DOHH2 (cell line): ENCODE results near the gene LCP2.

Source experiments
- H3F3A ChIP-seq: fragments of 200-600 bp; sonication (generic), shearing (Covaris generic); 2 replicates; pipeline ENCODE4 v1.6.0; 2016; ENCODE audit warnings: antibody characterized with exemption, mild to moderate bottlenecking; ENCODE audit not compliant: control insufficient read depth, insufficient read depth
- H3K27ac ChIP-seq: fragments of 200-600 bp; sonication (generic); 2 replicates; pipeline ENCODE4 v1.5.1; 2014; ENCODE audit warnings: low read depth, mild to moderate bottlenecking, low read length, moderate library complexity
- H3K27me3 ChIP-seq: fragments of 200-600 bp; sonication (generic); 2 replicates; pipeline ENCODE4 v1.6.1; 2014; ENCODE audit warnings: mild to moderate bottlenecking, low read length, mixed read lengths; ENCODE audit not compliant: control insufficient read depth
- H3K36me3 ChIP-seq: fragments of 200-600 bp; sonication (generic); 2 replicates; pipeline ENCODE4 v1.6.1; 2014; ENCODE audit warnings: mild to moderate bottlenecking, low read length, moderate library complexity, mixed read lengths; ENCODE audit not compliant: control insufficient read depth
- H3K4me1 ChIP-seq: fragments of 200-600 bp; sonication (generic); 2 replicates; pipeline ENCODE4 v1.6.1; 2014; ENCODE audit warnings: mild to moderate bottlenecking, low read length, mixed read lengths; ENCODE audit not compliant: control insufficient read depth
- H3K4me2 ChIP-seq: fragments of 200-600 bp; sonication (generic); 2 replicates; pipeline ENCODE4 v1.6.0; 2014; ENCODE audit warnings: mild to moderate bottlenecking, low read length, moderate library complexity
- H3K4me3 ChIP-seq: fragments of 200-600 bp; sonication (generic); 2 replicates; pipeline ENCODE4 v1.5.1; 2014; ENCODE audit warnings: mild to moderate bottlenecking, low read length, mixed read lengths
- H3K79me2 ChIP-seq: fragments of 200-600 bp; sonication (generic); 2 replicates; pipeline ENCODE4 v1.6.1; 2014; ENCODE audit warnings: mild to moderate bottlenecking, low read length, mixed read lengths; ENCODE audit not compliant: control insufficient read depth
- H3K9me2 ChIP-seq: fragments of 200-600 bp; sonication (generic); replicated peaks from 2 replicates; pipeline ENCODE4 v1.6.1; 2014; ENCODE audit warnings: mild to moderate bottlenecking, low read length, mixed read lengths; ENCODE audit not compliant: control insufficient read depth
- H3K9me3 ChIP-seq: fragments of 200-600 bp; sonication (generic); 2 replicates; pipeline ENCODE4 v1.6.1; 2014; ENCODE audit warnings: antibody characterized with exemption, low read length, mixed read lengths; ENCODE audit not compliant: control insufficient read depth, insufficient read depth
- H4K20me1 ChIP-seq: fragments of 200-600 bp; sonication (generic); 2 replicates; pipeline ENCODE4 v1.6.0; 2014; ENCODE audit warnings: low read depth, mild to moderate bottlenecking, antibody characterized with exemption, low read length, moderate library complexity; ENCODE audit not compliant: control insufficient read depth, insufficient read depth
- CTCF ChIP-seq: fragments of 200-600 bp; sonication (generic); IDR thresholded peaks from one replicate; pipeline ENCODE4 v1.5.1; 2014; ENCODE audit warnings: antibody characterized with exemption, mild to moderate bottlenecking, low read depth, low read length; ENCODE audit not compliant: poor library complexity, severe bottlenecking
- EZH2phosphoT487 ChIP-seq: fragments of 200-600 bp; sonication (generic); IDR thresholded peaks from 2 replicates; pipeline ENCODE4 v1.6.1; 2017; ENCODE audit warnings: borderline replicate concordance, mild to moderate bottlenecking, antibody characterized with exemption, low read length, moderate library complexity, mixed read lengths

Gene LCP2

GRCh38 chr5:170269579-170269978 is 28.0 kb downstream of the LCP2 start:
- Histone ChIP-seq H3K27me3 (peaks cover 19% of the 10 kb centered on the region), H3F3A (no peaks in the 10 kb centered on the region), H4K20me1 (no peaks in the 10 kb centered on the region), H3K9me3 (no peaks in the 10 kb centered on the region), H3K36me3 (no peaks in the 10 kb centered on the region), H3K79me2 (no peaks in the 10 kb centered on the region), H3K4me2 (no peak overlapping the region), H3K27ac (no peak overlapping the region), H3K4me3 (no peak overlapping the region), H3K9me2 (no peaks in the 10 kb centered on the region), H3K4me1 (no peaks in the 10 kb centered on the region)
- TF ChIP-seq EZH2phosphoT487 (no peak), CTCF (no peak)

- Histone ChIP-seq H3K27me3 (peaks cover 24% of the 10 kb centered on the region), H4K20me1 (no peaks in the 10 kb centered on the region), H3K79me2 (no peaks in the 10 kb centered on the region), H3K9me2 (no peaks in the 10 kb centered on the region), H3K9me3 (no peaks in the 10 kb centered on the region), H3K4me1 (no peaks in the 10 kb centered on the region), H3K4me2 (no peak overlapping the region), H3F3A (no peaks in the 10 kb centered on the region), H3K27ac (no peak overlapping the region), H3K4me3 (no peak overlapping the region), H3K36me3 (no peaks in the 10 kb centered on the region)
- TF ChIP-seq CTCF (no peak), EZH2phosphoT487 (no peak)
These were observed 28.7 kb downstream of the LCP2 start for GRCh38 chr5:170268884-170269283.

- no peaks in the 10 kb centered on the region for H3K79me2 ChIP-seq
- no peak overlapping the region for H3K4me2 ChIP-seq
These were observed 29.4 kb downstream of the LCP2 start for GRCh38 chr5:170268153-170268689.

More at GRCh38 chr5:170268153-170268689, 29.4 kb downstream of the LCP2 start:
- no peaks in the 10 kb centered on the region for H3K9me3 ChIP-seq
- peaks cover 28% of the 10 kb centered on the region for H3K27me3 ChIP-seq
- H3K9me2 ChIP-seq: no peaks in the 10 kb centered on the region
- no peaks in the 10 kb centered on the region for H3K36me3 ChIP-seq
- no peak overlapping the region for H3K4me3 ChIP-seq
- no peak overlapping the region for H3K27ac ChIP-seq
- TF ChIP-seq CTCF (no peak), EZH2phosphoT487 (no peak)
- H4K20me1 ChIP-seq: no peaks in the 10 kb centered on the region
- no peaks in the 10 kb centered on the region for H3K4me1 ChIP-seq
- H3F3A ChIP-seq: no peaks in the 10 kb centered on the region
